Panc1 (cell line): ENCODE results near the gene ABCB7. TPM values are rescaled to one million over a fixed set of nuclear protein-coding genes. Genes with fewer than 3 reads are reported as not detected.

Experiments
- ATAC-seq: fragments of 200-7000 bp; cut with Tn5 transposase; 2 replicates; pipeline ENCODE4 v1.9.1; 2020; ENCODE audit warnings: mild to moderate bottlenecking, moderate library complexity
- BruUV-seq: library from RNA; stranded (reverse); fragments of 400-500 nt; replicated peaks from 2 replicates; lab custom pipeline; 2021; lab: Mats Ljungman, UMichigan
- CTCF ChIA-PET: fragments of 300-600 bp; sonication (Branson Sonifier 250); formaldehyde crosslinking; loops from one replicate; lab custom pipeline; 2022; ENCODE audit warnings: antibody characterized with exemption; lab: Charles Lee
- POLR2A ChIA-PET: fragments of 300-600 bp; sonication (Branson Sonifier 250); formaldehyde crosslinking; loops from one replicate; lab custom pipeline; 2022; ENCODE audit warnings: antibody characterized with exemption; lab: Charles Lee
- DNase-seq: peaks from one replicate; pipeline ENCODE4 v3.0.0-alpha.2; 2010; ENCODE audit warnings: low read depth, low spot score
- H3K27ac ChIP-seq: 2 replicates; pipeline ENCODE4 v1.5.1; 2011; ENCODE audit warnings: mild to moderate bottlenecking, low read length, inconsistent platforms
- H3K27me3 ChIP-seq: fragments of 200-500 bp; sonication (Bioruptor generic); 2 replicates; pipeline ENCODE4 v1.6.0; 2014; ENCODE audit warnings: low read length, inconsistent platforms; ENCODE audit not compliant: control insufficient read depth, insufficient read depth
- H3K36me3 ChIP-seq: fragments of 200-500 bp; sonication (Bioruptor generic); 2 replicates; pipeline ENCODE4 v1.5.1; 2014; ENCODE audit warnings: inconsistent platforms, mild to moderate bottlenecking, low read length, moderate library complexity; ENCODE audit not compliant: control insufficient read depth, insufficient read depth
- H3K4me1 ChIP-seq: 2 replicates; pipeline ENCODE4 v1.5.1; 2011; ENCODE audit warnings: inconsistent platforms, mild to moderate bottlenecking, low read length, moderate library complexity; ENCODE audit not compliant: control insufficient read depth, insufficient read depth
- H3K4me3 ChIP-seq, 2 experiments: 2 replicates each; pipeline ENCODE4 v1.5.1; 2011 to 2012; ENCODE audit warnings: low read depth in 2 of 2, low read length in 2 of 2, mild to moderate bottlenecking in 2 of 2, inconsistent platforms in 1 of 2, moderate library complexity in 1 of 2
- H3K9me3 ChIP-seq: fragments of 200-500 bp; sonication (Bioruptor generic); 2 replicates; pipeline ENCODE4 v1.5.1; 2014; ENCODE audit warnings: low read depth, mild to moderate bottlenecking, inconsistent platforms, low read length, moderate library complexity; ENCODE audit not compliant: control insufficient read depth, insufficient read depth
- POLR2AphosphoS5 ChIP-seq: IDR thresholded peaks from 2 replicates; pipeline ENCODE4 v1.6.1; 2012; ENCODE audit warnings: mild to moderate bottlenecking, low read depth, low read length, moderate library complexity
- SIN3A ChIP-seq: IDR thresholded peaks from 2 replicates; pipeline ENCODE4 v1.6.1; 2012; ENCODE audit warnings: low read depth, mild to moderate bottlenecking, low read length, moderate library complexity, borderline replicate concordance; ENCODE audit not compliant: insufficient read depth
- TCF7L2 ChIP-seq: IDR thresholded peaks from 2 replicates; pipeline ENCODE4 v1.6.1; 2011; ENCODE audit warnings: mild to moderate bottlenecking, low read depth, low read length, inconsistent platforms
- in situ Hi-C: cut with HindIII; loops from 2 replicates; pipeline ENCODE4 v1.10.0; 2016; ENCODE audit warnings: low sequenced_read_pairs, low pct_unique_long_range_greater_than_20kb
- intact Hi-C: fragments of 100-400 bp; cut with micrococcal nuclease; formaldehyde crosslinking; loops from one replicate; pipeline ENCODE4 v1.10.0; 2022; ENCODE audit not compliant: unreplicated experiment
- total RNA-seq: library from RNA; stranded (reverse); gene quantifications from one replicate; pipeline ENCODE4 v1.2.1, GENCODE V29; 2021; ENCODE audit not compliant: unreplicated experiment
- TF ChIP-seq, protein P1 (sequence below): fragments of 450-650 bp; IDR thresholded peaks from 2 replicates; pipeline ENCODE4 v1.5.1; 2017; ENCODE audit warnings: mild to moderate bottlenecking
- TF ChIP-seq, protein P2 (sequence below), 2 experiments: IDR thresholded peaks; 2 replicates each; pipeline ENCODE4 v1.6.1; 2011 to 2012; ENCODE audit warnings: low read depth in 2 of 2, control low read depth in 1 of 2, low read length in 1 of 2, mild to moderate bottlenecking in 1 of 2, moderate library complexity in 1 of 2; ENCODE audit not compliant: insufficient read depth in 1 of 2

Gene ABCB7
- total RNA-seq, 1 experiment from 2014 or later = 30.7 TPM

DNA sequence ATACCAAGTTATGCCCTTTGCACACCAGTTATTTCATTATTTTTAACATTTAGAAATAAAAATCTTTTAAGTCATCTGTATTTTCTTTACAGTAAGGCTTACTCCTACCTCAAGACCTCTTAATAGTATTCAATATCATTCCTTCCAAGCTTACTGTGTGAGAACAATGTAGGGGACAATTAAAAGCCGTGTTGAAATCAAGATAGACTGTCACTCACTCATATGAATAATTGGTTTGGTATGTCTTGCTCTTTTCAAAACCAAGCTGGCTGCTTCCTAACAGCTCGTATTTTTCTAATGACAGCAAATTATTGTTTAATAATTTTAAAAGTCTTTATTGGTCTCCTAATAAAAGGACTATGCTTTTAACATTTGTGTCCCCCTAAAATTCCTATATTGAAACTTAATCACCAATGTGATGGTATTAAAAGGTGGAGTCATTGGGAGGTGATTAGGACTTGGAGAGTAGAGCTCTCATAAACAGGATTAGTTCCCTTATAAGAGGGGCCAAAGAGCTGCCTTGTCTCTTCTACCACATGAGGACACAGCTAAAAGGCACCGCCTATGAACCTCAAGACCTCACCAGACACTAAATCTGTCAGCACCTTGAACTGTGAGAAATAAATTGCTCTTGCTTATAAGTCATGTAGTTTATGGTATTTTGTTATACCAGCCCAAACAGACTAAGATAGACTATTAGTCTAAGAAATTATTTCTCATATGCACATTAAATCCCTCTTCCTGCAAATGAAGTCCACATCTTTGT is 4.1 kb downstream of the ABCB7 start:
- POLR2A ChIA-PET = no interaction called here
- no TSS peak for BruUV-seq

DNA sequence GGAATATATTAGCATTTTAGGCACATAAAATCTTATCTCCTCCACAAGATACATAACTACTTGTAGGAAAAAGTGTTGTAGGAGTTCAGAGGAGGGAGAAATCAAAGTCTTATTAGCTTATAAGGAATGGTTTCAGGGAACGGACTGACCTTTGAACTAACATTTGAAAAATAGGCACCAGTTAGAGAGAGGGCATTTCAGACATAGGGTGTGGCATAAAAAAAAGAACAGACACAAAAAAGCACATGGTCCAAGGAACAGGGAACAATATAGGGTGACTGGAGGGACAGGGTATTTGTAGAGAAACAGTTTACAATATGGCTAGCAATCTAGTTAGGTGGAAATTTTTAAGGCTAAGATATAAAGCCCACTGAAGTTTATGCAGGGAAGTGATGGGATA is 6.4 kb downstream of the ABCB7 start:
- Histone ChIP-seq H3K27ac (no peak overlapping the region), H3K27me3 (no peaks in the 10 kb centered on the region), H3K9me3 (no peaks in the 10 kb centered on the region), H3K4me3 (no peak overlapping the region), H3K4me1 (peaks cover under 1% of the 10 kb centered on the region; the same call in 1 of the 2 replicates), H3K36me3 (no peaks in the 10 kb centered on the region)
- TF ChIP-seq TCF7L2 = no peak
- TF ChIP-seq, protein P1, sequence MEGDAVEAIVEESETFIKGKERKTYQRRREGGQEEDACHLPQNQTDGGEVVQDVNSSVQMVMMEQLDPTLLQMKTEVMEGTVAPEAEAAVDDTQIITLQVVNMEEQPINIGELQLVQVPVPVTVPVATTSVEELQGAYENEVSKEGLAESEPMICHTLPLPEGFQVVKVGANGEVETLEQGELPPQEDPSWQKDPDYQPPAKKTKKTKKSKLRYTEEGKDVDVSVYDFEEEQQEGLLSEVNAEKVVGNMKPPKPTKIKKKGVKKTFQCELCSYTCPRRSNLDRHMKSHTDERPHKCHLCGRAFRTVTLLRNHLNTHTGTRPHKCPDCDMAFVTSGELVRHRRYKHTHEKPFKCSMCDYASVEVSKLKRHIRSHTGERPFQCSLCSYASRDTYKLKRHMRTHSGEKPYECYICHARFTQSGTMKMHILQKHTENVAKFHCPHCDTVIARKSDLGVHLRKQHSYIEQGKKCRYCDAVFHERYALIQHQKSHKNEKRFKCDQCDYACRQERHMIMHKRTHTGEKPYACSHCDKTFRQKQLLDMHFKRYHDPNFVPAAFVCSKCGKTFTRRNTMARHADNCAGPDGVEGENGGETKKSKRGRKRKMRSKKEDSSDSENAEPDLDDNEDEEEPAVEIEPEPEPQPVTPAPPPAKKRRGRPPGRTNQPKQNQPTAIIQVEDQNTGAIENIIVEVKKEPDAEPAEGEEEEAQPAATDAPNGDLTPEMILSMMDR = no peak
- no peak for TF ChIP-seq SIN3A
- TF ChIP-seq, protein P2, sequence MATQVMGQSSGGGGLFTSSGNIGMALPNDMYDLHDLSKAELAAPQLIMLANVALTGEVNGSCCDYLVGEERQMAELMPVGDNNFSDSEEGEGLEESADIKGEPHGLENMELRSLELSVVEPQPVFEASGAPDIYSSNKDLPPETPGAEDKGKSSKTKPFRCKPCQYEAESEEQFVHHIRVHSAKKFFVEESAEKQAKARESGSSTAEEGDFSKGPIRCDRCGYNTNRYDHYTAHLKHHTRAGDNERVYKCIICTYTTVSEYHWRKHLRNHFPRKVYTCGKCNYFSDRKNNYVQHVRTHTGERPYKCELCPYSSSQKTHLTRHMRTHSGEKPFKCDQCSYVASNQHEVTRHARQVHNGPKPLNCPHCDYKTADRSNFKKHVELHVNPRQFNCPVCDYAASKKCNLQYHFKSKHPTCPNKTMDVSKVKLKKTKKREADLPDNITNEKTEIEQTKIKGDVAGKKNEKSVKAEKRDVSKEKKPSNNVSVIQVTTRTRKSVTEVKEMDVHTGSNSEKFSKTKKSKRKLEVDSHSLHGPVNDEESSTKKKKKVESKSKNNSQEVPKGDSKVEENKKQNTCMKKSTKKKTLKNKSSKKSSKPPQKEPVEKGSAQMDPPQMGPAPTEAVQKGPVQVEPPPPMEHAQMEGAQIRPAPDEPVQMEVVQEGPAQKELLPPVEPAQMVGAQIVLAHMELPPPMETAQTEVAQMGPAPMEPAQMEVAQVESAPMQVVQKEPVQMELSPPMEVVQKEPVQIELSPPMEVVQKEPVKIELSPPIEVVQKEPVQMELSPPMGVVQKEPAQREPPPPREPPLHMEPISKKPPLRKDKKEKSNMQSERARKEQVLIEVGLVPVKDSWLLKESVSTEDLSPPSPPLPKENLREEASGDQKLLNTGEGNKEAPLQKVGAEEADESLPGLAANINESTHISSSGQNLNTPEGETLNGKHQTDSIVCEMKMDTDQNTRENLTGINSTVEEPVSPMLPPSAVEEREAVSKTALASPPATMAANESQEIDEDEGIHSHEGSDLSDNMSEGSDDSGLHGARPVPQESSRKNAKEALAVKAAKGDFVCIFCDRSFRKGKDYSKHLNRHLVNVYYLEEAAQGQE (IDR thresholded peaks at IDR 0.05; ENCODE audit: insufficient read depth in 1 of 2, low read depth in 2 of 2, low read length in 1 of 2) = no peak
- no peak for TF ChIP-seq POLR2AphosphoS5
- ATAC-seq (no peak), DNase-seq (no peak)
- no TSS peak for BruUV-seq
- intact Hi-C loops (no loop called here), in situ Hi-C loops (no loop called here)
- POLR2A ChIA-PET = no interaction called here
- CTCF ChIA-PET = no interaction called here

More for the DNA sequence above, 4.1 kb downstream of the ABCB7 start:
- H3K36me3 ChIP-seq = no peaks in the 10 kb centered on the region
- no peak for DNase-seq
- no peak overlapping the region for H3K27ac ChIP-seq
- no peak overlapping the region for H3K4me3 ChIP-seq
- no peaks in the 10 kb centered on the region for H3K27me3 ChIP-seq
- in situ Hi-C loops (no loop called here), intact Hi-C loops (no loop called here)
- H3K4me1 ChIP-seq = peaks cover 3% of the 10 kb centered on the region; the same call in 1 of the 2 replicates
- CTCF ChIA-PET = no interaction called here
- no peak for ATAC-seq
- TF ChIP-seq, protein P1 = no peak
- TF ChIP-seq TCF7L2 = no peak
- TF ChIP-seq POLR2AphosphoS5 = no peak
- no peak for TF ChIP-seq SIN3A
- TF ChIP-seq, protein P2 (IDR thresholded peaks at IDR 0.05; ENCODE audit: insufficient read depth in 1 of 2, low read depth in 2 of 2, low read length in 1 of 2) = no peak
- H3K9me3 ChIP-seq = no peaks in the 10 kb centered on the region
